T-cell (primary cell): ENCODE measurements around the gene SP2. TPM values are rescaled to one million over a fixed set of nuclear protein-coding genes. Genes with fewer than 3 reads are reported as not detected.

Experiments
- ATAC-seq, 4 experiments: fragments of 200-7000 bp in 3 of 4; fragments of 150-1000 bp in 1 of 4; cut with Tn5 transposase; replicated peaks in 1 of 4; 1 replicate in 3 of 4; 2 replicates in 1 of 4; pipeline ENCODE4 v1.10.0; 2021; ENCODE audit warnings: moderate library complexity in 3 of 4, mild to moderate bottlenecking in 2 of 4, moderate number of reproducible peaks in 1 of 4
- CTCF ChIA-PET, 2 donors: fragments of 300-600 bp; sonication (Branson Sonifier 250); formaldehyde crosslinking; loops; one replicate each; lab custom pipeline; 2022; ENCODE audit warnings: antibody characterized with exemption in 2 of 2; lab: Charles Lee
- POLR2A ChIA-PET, 2 donors: fragments of 300-600 bp; sonication (Branson Sonifier 250); formaldehyde crosslinking; loops; one replicate each; lab custom pipeline; 2022; ENCODE audit warnings: antibody characterized with exemption in 2 of 2; lab: Charles Lee
- DNase-seq, 35 experiments: peaks; one replicate each; pipeline versions ENCODE4 v3.0.0 to v3.0.0-alpha.2; 2013 to 2023
- H3K27ac ChIP-seq: one replicate; pipeline ENCODE4 v1.5.1; 2013; ENCODE audit warnings: low read length
- H3K27me3 ChIP-seq, 2 experiments: replicated peaks in 1 of 2; 1 replicate in 1 of 2; 2 replicates in 1 of 2; pipeline versions ENCODE4 v1.6.1 to v1.7.0; 2013; ENCODE audit warnings: low read length in 1 of 2, mixed read lengths in 1 of 2; ENCODE audit not compliant: control insufficient read depth in 2 of 2, insufficient read depth in 2 of 2; ENCODE audit errors: extremely low read depth in 1 of 2
- H3K36me3 ChIP-seq, 2 donors: 1 replicate in 1 of 2; 2 replicates in 1 of 2; pipeline versions ENCODE4 v1.6.1 to v1.7.0; 2013; ENCODE audit warnings: low read length in 1 of 2; ENCODE audit not compliant: control insufficient read depth in 2 of 2, insufficient read depth in 1 of 2; ENCODE audit errors: extremely low read depth in 1 of 2
- H3K4me1 ChIP-seq, 2 experiments: 1 replicate in 1 of 2; 2 replicates in 1 of 2; pipeline versions ENCODE4 v1.6.1 to v1.7.0; 2013; ENCODE audit warnings: low read length in 2 of 2, mixed read lengths in 1 of 2; ENCODE audit not compliant: insufficient read depth in 2 of 2, control insufficient read depth in 1 of 2; ENCODE audit errors: extremely low read depth in 1 of 2
- H3K4me3 ChIP-seq, 2 donors: 1 replicate in 1 of 2; 2 replicates in 1 of 2; pipeline versions ENCODE4 v1.5.1 to v1.7.0; 2013; ENCODE audit warnings: mild to moderate bottlenecking in 2 of 2, low read length in 1 of 2, moderate library complexity in 1 of 2; ENCODE audit not compliant: control insufficient read depth in 1 of 2; ENCODE audit errors: extremely low read depth in 1 of 2
- H3K9me3 ChIP-seq: 2 replicates; pipeline ENCODE4 v1.7.0; 2013
- H3K27ac Mint-ChIP-seq, 2 donors: one replicate each; pipeline ENCODE4 v1.8.0; 2020 to 2021; ENCODE audit warnings: mild to moderate bottlenecking in 2 of 2, mixed read lengths in 2 of 2
- H3K27me3 Mint-ChIP-seq, 2 donors: one replicate each; pipeline ENCODE4 v1.8.0; 2021 to 2022; ENCODE audit warnings: mixed read lengths in 2 of 2
- H3K36me3 Mint-ChIP-seq: one replicate; pipeline ENCODE4 v1.8.0; 2021; ENCODE audit warnings: mixed read lengths
- H3K4me1 Mint-ChIP-seq, 3 donors: one replicate each; pipeline ENCODE4 v1.8.0; 2020 to 2022; ENCODE audit warnings: mixed read lengths in 3 of 3, mild to moderate bottlenecking in 1 of 3
- H3K4me3 Mint-ChIP-seq, 3 donors: one replicate each; pipeline ENCODE4 v1.8.0; 2020 to 2022; ENCODE audit warnings: mild to moderate bottlenecking in 3 of 3, mixed read lengths in 3 of 3, moderate library complexity in 3 of 3
- H3K9me3 Mint-ChIP-seq, 3 donors: one replicate each; pipeline ENCODE4 v1.8.0; 2020 to 2022; ENCODE audit warnings: mixed read lengths in 3 of 3
- WGBS: methylation state at CpG from one replicate; pipeline ENCODE4 v1.1.5; 2013; ENCODE audit warnings: missing lambda C conversion rate; ENCODE audit not compliant: insufficient coverage; 5-methylcytosine and 5-hydroxymethylcytosine counted together
- total RNA-seq, 35 experiments: library from RNA in 6 of 35; stranded (reverse) in 6 of 35; fragments of 120-200 nt in 1 of 35; gene quantifications; one replicate each; pipeline versions ENCODE4 v1.2.1 to v1.2.4 and lab custom pipeline; 2013 to 2026

SP2 gene
- total RNA-seq, 5 donors from 2014 or later (not counting 1 experiment from before 2014, with no cell fraction given) = 27.1 to 41.6 (median 32.8) TPM

DNA sequence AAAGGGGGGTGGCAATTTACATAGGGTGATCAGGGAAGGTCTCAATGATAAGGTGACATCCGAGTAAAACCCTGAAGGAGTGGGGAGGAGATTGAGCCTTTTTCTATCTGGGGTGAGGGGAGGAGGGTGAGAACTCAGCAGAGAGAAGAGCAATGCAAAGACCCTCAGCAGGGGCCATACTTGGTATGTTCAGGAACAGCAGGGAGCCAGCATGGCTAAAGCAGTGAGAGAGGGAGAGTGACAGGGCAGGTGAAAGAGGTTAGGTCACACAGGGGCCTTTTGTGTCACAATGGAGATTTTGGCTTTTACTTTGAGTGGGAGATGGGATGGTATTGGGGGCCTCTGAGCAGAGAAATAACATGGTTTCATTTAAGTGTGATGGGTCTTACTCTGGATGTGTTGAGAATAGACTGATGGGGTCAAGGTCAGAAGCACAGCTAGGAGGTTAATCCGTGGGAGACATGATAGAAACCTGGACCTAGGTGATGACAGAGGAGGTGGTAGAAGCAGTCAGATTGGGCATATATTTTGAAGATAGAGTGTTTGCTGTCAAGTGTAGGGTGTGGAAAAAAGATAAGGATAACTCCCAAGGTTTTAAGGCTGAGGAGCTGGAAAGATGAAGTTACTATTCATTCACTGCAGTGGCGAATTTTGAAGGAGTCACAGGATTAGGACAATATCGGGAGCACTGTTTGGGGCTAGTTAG is 6.2 kb downstream of the SP2 start:
- CTCF ChIA-PET = no interaction called here
- H3K27ac Mint-ChIP-seq = no peak overlapping the region
- H3K9me3 Mint-ChIP-seq = no peaks in the 10 kb centered on the region
- H3K4me1 ChIP-seq = peaks cover 4 to 19% of the 10 kb centered on the region in 2 experiments
- ATAC-seq (no peak), DNase-seq (no peak)
- no peak overlapping the region for H3K27ac ChIP-seq
- H3K27me3 ChIP-seq = no peaks in the 10 kb centered on the region
- no peaks in the 10 kb centered on the region for H3K9me3 ChIP-seq
- H3K36me3 Mint-ChIP-seq = peaks cover 38% of the 10 kb centered on the region
- H3K4me3 Mint-ChIP-seq = no peak overlapping the region
- H3K4me1 Mint-ChIP-seq = peaks cover 66 to 69% (median 67%) of the 10 kb centered on the region in 3 donors
- H3K36me3 ChIP-seq = peaks cover 4 to 31% of the 10 kb centered on the region in 2 donors
- no peak overlapping the region for H3K4me3 ChIP-seq
- H3K27me3 Mint-ChIP-seq = no peaks in the 10 kb centered on the region
- 87% methylated on average over 3 of the region's 4 CpGs for WGBS
- POLR2A ChIA-PET = no interaction called here

GRCh38 chr17:47905221-47905733 is 9.2 kb downstream of the SP2 start:
- H3K4me3 ChIP-seq = no peak overlapping the region
- no peak overlapping the region for H3K27ac ChIP-seq
- peaks cover 11 to 17% of the 10 kb centered on the region in 2 donors for H3K36me3 ChIP-seq
- H3K27me3 ChIP-seq = no peaks in the 10 kb centered on the region
- no peaks in the 10 kb centered on the region for H3K9me3 ChIP-seq
- Mint-ChIP-seq H3K4me3 (no peak overlapping the region), H3K27ac (no peak overlapping the region), H3K27me3 (no peaks in the 10 kb centered on the region), H3K36me3 (peaks cover 48% of the 10 kb centered on the region), H3K4me1 (peaks cover 54 to 55% (median 55%) of the 10 kb centered on the region in 3 donors), H3K9me3 (no peaks in the 10 kb centered on the region)
- DNase-seq (no peak), ATAC-seq (no peak)
- CTCF ChIA-PET = interaction anchor here in 1 of 2 donors (0.5 kb wide), 1 partner anchor 9 kb away, joined by 3 read pairs; no protein-coding TSS in a partner anchor
- peaks cover 0 to 9% of the 10 kb centered on the region in 2 experiments for H3K4me1 ChIP-seq
- 84% methylated on average over 6 of the region's 8 CpGs for WGBS
- POLR2A ChIA-PET = interaction anchor here in 1 of 2 donors (0.7 kb wide), 1 partner anchor 544 kb away, joined by 3 read pairs; no protein-coding TSS in a partner anchor

- Histone ChIP-seq H3K27ac (no peak overlapping the region), H3K36me3 (peaks cover 12 to 16% of the 10 kb centered on the region in 2 donors), H3K4me1 (peaks cover 0 to 6% of the 10 kb centered on the region in 2 experiments), H3K4me3 (no peak overlapping the region), H3K9me3 (no peaks in the 10 kb centered on the region), H3K27me3 (no peaks in the 10 kb centered on the region)
- no peaks in the 10 kb centered on the region for H3K9me3 Mint-ChIP-seq
- no peak for ATAC-seq
- peaks cover 50 to 52% (median 52%) of the 10 kb centered on the region in 3 donors for H3K4me1 Mint-ChIP-seq
- peaks cover 52% of the 10 kb centered on the region for H3K36me3 Mint-ChIP-seq
- ChIA-PET POLR2A (no interaction called here), CTCF (no interaction called here)
- DNase-seq = no peak
- WGBS = 93% methylated on average over 3 of the region's 3 CpGs
- H3K4me3 Mint-ChIP-seq = no peak overlapping the region
- H3K27me3 Mint-ChIP-seq = no peaks in the 10 kb centered on the region
- no peak overlapping the region for H3K27ac Mint-ChIP-seq
Observed at GRCh38 chr17:47906443-47906842, 10.4 kb downstream of the SP2 start.

DNA sequence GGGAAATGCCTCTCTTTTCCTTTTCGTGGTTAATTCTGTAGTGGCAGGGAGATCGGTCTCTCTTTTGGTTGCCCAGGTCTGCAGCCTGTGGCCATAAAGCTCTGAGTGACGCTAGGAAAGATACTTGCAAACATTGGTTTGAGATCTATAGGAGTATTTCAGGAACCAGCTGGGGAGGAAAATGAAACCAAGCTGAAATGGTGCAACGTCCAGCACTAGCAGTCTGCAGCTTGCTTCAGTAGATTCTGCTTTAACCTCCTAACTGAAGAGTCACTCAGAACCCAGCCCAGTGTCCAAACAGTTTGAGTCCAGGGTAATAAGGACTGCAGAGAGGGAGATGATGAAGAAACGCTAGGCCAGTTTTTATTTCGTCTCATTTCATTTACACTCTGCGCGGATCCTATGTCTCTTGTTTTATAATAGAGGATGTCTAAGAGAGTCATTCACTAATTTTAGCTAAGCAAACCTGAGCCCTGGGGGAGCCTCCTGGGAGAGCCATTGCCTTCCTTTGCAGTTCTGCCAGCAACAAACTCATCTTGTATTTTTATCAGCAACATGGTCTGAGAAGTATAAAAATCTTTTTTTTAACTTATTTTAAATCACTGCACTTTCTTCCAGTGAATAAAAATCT is 12.0 kb downstream of the SP2 start:
- H3K4me1 Mint-ChIP-seq = peaks cover 39 to 49% (median 42%) of the 10 kb centered on the region in 3 donors
- peaks cover 41% of the 10 kb centered on the region for H3K36me3 Mint-ChIP-seq

DNA sequence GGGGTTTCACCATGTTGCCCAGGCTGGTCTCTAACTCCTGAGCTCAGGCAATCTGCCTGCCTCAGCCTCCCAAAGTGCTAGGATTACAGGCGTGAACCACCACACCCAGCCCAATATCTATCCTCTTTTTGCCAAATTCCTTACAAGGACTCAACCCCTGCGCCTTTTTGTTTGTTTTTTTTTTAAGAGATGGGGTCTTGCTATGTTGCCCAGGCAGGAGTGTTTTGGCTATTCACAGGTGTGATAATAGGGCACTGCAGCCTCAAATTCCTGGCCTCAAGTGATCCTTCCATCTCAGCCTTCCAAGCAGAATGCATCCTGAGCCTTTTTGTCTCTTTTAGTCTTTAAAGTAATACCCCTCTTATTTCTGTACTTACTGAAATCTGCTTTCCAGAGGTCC is 17.0 kb downstream of the SP2 start:
- Histone ChIP-seq H3K27me3 (no peaks in the 10 kb centered on the region), H3K4me3 (no peak overlapping the region), H3K27ac (no peak overlapping the region), H3K4me1 (no peaks in the 10 kb centered on the region), H3K9me3 (no peaks in the 10 kb centered on the region), H3K36me3 (peaks cover 12 to 26% of the 10 kb centered on the region in 2 donors)
- POLR2A ChIA-PET = no interaction called here
- H3K27ac Mint-ChIP-seq = no peak overlapping the region
- H3K27me3 Mint-ChIP-seq = no peaks in the 10 kb centered on the region
- no CpG with 5 or more reads among the region's 2 CpGs for WGBS
- no peak overlapping the region for H3K4me3 Mint-ChIP-seq
- no peaks in the 10 kb centered on the region for H3K9me3 Mint-ChIP-seq
- H3K36me3 Mint-ChIP-seq = peaks cover 33% of the 10 kb centered on the region
- DNase-seq = no peak
- peaks cover 16 to 29% (median 22%) of the 10 kb centered on the region in 3 donors for H3K4me1 Mint-ChIP-seq
- no peak for ATAC-seq
- CTCF ChIA-PET = no interaction called here

More for the DNA sequence above, 12.0 kb downstream of the SP2 start:
- Mint-ChIP-seq H3K9me3 (no peaks in the 10 kb centered on the region), H3K4me3 (no peak overlapping the region), H3K27ac (no peak overlapping the region), H3K27me3 (no peaks in the 10 kb centered on the region)
- CTCF ChIA-PET = no interaction called here
- ATAC-seq = no peak
- 63% methylated on average over 2 of the region's 8 CpGs for WGBS
- Histone ChIP-seq H3K27me3 (no peaks in the 10 kb centered on the region), H3K4me3 (no peak overlapping the region), H3K9me3 (no peaks in the 10 kb centered on the region), H3K36me3 (peaks cover 11 to 16% of the 10 kb centered on the region in 2 donors), H3K4me1 (peaks cover 0 to 5% of the 10 kb centered on the region in 2 experiments), H3K27ac (no peak overlapping the region)
- no peak for DNase-seq
- POLR2A ChIA-PET = no interaction called here

DNA sequence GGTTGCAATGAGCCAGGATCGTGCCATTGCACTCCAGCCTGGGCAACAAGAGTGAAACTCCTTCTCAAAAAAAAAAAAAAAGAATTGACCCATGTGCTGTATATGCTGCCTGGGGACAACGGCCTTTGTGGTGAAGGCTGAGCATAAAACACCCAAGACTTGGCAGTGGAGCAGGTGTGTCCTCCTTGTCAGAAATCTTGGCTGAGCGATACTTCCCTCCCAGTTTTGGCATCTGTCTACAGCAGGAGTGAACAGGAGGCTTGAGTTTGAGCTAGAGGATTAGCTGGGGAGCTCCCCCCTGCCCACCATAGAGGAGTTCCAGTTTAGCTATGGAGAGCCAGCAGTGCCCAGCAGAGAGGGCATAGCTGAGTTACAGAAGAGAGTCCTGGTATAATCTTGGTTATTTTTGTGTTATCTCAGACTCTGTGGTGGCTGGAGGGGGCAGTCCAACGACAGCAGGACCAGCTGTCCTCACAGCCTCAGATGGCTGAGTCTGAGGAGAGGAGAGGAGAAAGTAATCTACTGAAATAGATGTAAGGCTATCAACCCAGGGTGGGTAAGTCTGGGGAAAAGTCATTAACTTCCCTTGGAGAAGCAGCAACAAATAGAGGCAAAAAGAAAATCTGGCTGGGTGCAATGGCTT is 18.4 kb downstream of the SP2 start:
- WGBS = 63% methylated on average over 2 of the region's 4 CpGs
- Mint-ChIP-seq H3K4me3 (no peak overlapping the region), H3K36me3 (peaks cover 30% of the 10 kb centered on the region), H3K4me1 (peaks cover 12 to 30% (median 20%) of the 10 kb centered on the region in 3 donors), H3K27ac (peak overlapping the region in 1 of 2 donors; percentile 58), H3K27me3 (no peaks in the 10 kb centered on the region), H3K9me3 (no peaks in the 10 kb centered on the region)
- H3K9me3 ChIP-seq = no peaks in the 10 kb centered on the region
- no peak for DNase-seq
- no peak overlapping the region for H3K27ac ChIP-seq
- ATAC-seq = no peak
- H3K36me3 ChIP-seq = peaks cover 9 to 31% of the 10 kb centered on the region in 2 donors
- H3K4me3 ChIP-seq = no peak overlapping the region
- ChIA-PET CTCF (interaction anchor here in 1 of 2 donors (0.7 kb wide), 1 partner anchor 9 kb away, joined by 3 read pairs; no protein-coding TSS in a partner anchor), POLR2A (no interaction called here)
- H3K27me3 ChIP-seq = no peaks in the 10 kb centered on the region
- H3K4me1 ChIP-seq = no peaks in the 10 kb centered on the region
